NB4 (cell line): ENCODE measurements around the gene ZBTB1.

Source experiments
- CTCF ChIP-seq: IDR thresholded peaks from one replicate; pipeline ENCODE4 v1.5.1; 2012; ENCODE audit warnings: low read depth, low read length
- POLR2A ChIP-seq: IDR thresholded peaks from 2 replicates; pipeline ENCODE4 v1.6.1; 2011; ENCODE audit warnings: mild to moderate bottlenecking; ENCODE audit not compliant: insufficient read length; ENCODE audit errors: extremely low read depth

DNA sequence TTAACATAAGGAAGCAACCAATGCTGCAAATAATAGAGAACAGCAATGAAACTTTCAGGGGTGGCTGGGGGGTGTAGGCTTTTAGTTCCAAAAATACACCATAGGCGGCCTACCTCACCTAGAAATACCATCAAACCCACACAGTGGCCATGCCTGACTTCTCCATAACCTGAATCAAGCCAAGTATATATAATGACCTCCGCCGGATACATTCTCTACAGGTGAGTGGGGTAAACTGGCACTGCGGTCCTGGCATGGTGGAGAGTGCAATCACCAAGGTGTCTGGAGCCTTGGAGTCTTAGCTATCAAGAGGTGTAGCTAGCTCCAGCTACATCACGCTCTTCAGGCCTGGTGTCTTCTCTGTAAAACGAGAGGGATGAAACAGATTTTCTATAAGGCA, 2.1 kb upstream of the ZBTB1 start:
- TF ChIP-seq CTCF, result no peak
- no peak for TF ChIP-seq POLR2A
